ENCODE data around the gene KLHL26.

GRCh38 chr19:18636969-18637629 is at the start of gene KLHL26:
- TF ChIP-seq ZNF121 (CRISPR knock-in tag; conservative IDR thresholded peaks at IDR 0.05) = no peak
- peak; percentile 31 to 32; a peak in 2 of 4 replicates for TF ChIP-seq MAZ (CRISPR knock-in tag; conservative IDR thresholded peaks at IDR 0.05 in 1 of 2, IDR thresholded peaks at IDR 0.05 in 1 of 2)
- TF ChIP-seq CHD1 (IDR thresholded peaks at IDR 0.05; ENCODE audit: low read length) = no peak
- no peak for TF ChIP-seq SRF (CRISPR knock-in tag; IDR thresholded peaks at IDR 0.05)
- TF ChIP-seq FOXK2 (conservative IDR thresholded peaks at IDR 0.05 in 1 of 2, IDR thresholded peaks at IDR 0.05 in 1 of 2; ENCODE audit: low read depth in 2 of 2) = no peak
- TF ChIP-seq SAFB2 (IDR thresholded peaks at IDR 0.05; ENCODE audit: borderline replicate concordance, low read depth, low read length, severe bottlenecking) = no peak
